ENCODE data around the gene FOXK1.

The FOXK1 gene

DNA sequence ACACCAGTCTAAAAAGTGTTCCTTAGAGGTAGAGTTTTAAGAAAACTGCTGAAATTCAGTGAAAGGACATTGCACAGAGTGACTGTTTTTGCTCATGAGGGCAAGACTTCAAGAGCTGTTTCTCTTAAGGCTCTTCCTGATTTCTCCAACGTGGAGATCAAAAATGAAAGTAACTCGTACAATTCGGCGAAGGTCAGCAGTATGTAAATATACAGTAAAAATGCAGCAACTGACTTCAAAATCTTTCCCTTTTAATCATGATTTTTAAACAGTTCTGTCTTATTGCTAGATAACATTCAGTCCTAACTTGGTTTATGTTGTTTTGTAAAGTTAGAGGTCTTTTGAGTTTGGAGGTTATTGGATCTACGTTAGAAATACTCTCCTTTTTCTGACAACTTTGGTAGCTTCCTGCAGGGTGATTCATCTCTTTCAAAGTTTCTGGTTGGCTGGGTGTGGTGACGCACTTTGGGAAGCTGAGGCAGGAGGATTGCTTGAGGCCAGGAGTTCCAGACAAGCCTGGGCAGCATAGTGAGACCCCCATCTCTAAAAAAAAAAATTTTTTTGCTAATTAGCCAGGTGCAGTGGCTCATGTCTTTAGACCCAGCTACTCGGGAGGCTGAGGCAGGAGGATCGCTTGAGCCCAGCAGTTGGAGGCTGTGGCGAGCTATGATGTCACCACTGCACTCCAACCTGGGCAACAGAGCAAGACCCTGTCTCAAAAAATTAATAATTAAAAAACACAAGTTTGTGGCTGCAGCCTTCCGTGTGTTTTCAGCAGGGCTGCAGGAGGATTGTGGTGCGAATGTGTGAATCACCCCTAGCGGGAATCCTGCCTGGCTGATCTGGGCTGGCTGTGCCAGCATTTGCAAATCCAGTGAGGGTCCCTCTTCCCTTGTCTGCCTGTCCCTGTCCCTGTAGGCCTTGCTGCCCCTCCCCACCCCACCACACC, 64.2 kb downstream of the FOXK1 start:
- DNase-seq: peak; percentile 23

DNA sequence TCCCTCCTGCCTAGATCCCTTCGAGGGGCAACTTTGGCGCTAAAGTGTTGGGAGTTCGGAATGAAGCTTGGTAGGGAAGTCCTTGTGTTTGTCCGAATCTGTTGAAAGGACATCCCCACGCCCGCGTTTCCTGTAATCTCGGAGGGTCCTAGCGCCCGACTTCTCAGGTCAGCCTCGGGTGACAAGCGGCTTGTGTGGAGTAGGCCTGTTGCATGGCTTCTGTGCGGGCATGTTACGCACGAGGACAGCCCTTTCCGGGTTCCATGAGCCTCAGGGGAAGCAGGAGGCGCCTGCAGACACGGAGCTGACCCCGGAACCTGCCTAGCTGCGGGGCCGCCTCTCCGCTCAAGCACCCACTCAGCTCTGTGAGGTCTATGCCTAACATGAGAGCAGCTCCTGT, 64.9 kb downstream of the FOXK1 start:
- no peak for DNase-seq

DNA sequence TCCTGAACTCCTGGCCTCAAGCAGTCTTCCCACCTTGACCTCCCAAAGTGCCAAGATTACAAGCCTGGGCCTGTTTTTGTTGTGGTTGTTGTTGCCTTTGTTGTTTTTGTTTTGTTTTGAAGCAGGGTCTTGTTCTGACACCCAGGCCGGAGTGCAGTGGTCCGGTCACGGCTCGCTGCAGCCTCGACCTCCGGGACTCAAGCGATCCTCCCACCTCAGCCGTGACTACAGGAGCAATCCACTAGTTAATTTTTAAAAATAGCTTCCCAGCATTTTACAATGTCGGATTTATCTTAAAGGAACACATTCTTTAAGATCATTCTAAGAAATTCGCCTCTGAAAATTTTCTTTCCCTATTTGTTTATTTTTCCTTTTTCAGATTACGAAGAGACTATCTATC, 65.7 kb downstream of the FOXK1 start:
- DNase-seq: no peak

DNA sequence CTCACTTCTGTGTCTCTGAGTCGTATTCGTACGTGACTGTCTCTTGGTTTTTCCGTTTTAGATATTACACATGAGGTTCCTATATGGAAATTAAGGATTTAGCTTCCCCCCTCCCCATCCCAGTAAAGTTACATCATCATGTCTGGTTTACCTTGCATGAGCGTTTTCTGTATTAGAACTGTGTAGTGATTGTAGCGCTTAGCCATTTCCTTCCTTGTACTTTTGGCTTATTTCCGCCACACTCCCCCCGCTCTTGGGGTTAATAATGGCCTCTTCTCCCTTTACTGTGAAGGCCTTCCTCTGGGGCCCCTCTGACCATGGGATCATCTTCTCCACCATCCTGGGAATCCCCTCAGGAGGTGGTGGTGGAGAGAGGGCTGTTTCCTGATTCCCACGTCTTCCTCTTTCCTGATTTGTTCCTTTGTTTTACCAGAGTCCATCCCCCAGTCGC, 66.2 kb downstream of the FOXK1 start:
- no peak for DNase-seq

DNA sequence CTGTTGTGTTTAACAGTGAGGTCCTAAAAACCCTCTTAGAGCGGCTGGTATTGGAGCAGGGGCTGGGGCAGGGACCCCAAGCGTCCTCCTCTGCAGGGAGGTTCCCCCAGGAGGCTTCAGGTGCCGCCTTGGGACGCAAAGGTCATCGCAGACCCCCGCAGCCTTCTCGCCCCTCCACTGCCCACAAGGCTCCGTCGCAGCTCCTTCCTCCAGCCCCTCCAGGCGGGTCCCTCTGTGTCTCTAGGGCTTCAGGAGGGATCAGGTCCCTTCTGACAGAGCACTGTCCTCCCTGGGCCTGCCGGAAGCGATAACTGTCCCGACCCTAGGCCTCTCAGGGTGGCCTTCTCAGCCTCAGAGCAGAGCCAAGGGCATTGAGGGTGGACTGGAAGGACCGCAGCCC, 67.3 kb downstream of the FOXK1 start:
- DNase-seq: no peak

DNA sequence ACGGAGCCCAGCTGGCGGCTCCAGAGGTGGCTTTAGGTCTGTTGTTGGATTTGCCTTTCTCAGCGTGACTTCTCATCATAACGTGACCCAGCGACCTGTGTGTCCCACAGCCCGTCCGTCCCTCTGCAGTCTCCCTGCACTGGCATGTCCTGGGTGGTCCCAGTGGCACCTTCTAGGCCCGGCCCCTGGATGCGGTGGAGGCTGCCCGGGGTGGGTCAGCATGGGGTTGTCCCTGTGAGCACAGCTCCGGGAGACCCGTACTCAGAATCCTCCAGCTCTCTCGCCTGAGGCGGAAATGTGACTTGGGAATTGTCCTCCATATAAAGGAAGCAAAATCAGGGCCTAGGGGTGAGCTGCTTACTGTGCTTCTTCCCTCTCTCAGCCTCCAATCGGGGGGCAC, 67.7 kb downstream of the FOXK1 start:
- DNase-seq: no peak

DNA sequence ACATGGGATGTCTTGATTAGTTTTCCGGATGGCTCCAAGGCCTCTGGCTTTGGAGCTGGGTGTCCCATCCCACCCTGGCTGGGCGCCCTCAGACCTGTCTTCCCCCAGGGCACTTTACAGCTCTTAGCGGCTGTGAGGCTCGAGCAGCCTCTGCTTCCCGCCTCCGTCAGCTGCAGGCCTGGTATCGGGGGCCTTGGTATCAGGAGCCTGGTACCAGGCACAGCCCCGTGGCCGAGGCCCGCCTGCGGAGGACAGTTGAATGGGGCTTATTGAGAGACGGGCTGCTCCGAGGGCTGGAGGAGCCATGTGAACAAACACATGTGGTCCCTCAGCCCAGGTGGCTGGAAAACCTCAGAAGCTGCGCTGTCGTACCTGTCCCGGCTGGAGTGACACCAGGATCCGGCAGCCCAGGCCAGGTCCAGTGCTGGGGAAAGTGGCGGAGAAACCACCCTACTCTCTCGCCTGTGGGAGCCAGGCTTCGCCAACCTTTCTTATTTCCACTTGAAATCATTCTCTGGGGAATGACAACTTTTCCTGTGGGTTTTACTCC, 69.4 kb downstream of the FOXK1 start:
- no peak for DNase-seq

DNA sequence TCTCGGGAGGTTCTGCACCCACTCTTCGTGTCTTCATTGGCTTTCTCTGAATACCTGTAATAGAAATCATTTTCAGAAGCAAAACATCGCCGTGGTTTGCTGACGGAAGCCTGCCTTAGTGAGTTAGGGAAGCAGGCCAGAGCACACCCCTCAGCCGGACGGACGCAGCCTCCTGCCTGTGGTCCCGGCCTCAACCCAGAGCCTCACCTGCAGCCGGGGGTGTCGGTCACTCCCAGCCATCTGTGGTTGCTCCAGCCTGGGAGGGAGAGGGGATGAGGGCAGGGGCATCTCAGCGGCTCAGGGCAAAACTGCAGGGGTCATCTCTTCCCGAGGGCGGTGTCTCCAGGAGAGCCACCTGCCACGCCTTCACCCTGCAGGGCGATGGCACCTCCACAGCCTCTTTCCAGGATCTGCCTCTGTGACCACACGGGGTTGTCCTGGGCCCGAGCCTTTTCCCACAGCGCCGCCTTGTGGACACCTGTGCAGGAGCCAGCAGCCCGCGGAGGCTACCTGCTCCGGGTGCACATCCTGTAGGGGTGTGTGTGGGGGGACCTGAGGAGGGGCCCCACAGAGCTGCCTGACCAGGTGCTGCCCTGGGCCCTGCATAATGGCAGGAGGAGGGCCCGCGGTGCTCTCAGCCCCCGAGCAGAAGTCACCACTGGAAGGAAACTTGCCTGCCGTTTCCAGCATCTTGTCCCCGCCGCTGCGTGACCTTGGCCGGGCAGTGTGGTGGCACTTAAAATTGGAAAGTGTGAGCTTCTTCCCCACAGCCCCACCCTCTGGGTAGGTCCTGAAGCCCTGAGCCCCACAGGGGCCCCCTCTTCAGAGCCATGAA, 71.7 kb downstream of the FOXK1 start:
- peak; percentile 81 for DNase-seq

DNA sequence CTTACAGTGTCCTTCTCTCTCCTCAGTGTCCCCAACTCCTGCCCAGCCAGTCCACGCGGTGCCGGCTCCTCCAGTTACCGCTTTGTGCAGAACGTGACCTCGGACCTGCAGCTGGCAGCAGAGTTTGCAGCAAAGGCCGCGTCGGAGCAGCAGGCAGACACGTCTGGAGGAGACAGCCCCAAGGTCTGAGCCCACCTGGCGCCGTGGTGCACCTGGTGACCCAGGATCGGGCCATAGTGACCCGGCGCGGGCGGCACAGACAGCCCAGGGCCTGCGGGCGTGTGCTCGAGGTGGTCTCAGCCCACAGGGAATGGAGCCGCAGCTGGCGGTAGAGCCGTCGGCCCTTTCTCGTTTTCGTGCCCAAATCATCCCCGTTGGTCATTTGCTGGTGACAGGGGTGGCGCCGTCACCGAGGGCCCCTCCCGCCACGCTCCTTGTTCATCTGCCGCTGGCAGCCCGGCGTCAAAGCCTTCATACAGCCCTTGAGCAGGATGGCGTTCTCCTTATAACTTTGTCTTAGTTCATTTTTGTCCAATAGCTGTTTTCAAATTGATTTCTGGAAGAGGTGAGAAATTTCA, 72.4 kb downstream of the FOXK1 start:
- DNase-seq: no peak

DNA sequence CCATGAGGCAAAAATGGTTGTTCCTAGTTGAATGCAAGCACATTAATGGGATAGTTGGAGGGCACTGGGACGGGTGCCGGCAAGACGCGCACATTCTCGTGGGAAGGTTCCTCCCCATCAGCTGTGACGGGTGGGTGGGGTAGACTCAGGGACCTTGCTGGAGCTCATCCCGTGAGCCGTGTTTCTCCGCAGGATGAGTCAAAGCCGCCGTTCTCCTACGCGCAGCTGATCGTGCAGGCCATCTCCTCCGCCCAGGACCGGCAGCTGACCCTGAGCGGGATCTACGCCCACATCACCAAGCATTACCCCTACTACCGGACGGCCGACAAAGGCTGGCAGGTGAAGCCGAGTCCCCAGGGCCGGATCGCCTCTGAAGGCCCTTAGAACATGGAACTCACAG, 73.0 kb downstream of the FOXK1 start:
- DNase-seq: no peak

DNA sequence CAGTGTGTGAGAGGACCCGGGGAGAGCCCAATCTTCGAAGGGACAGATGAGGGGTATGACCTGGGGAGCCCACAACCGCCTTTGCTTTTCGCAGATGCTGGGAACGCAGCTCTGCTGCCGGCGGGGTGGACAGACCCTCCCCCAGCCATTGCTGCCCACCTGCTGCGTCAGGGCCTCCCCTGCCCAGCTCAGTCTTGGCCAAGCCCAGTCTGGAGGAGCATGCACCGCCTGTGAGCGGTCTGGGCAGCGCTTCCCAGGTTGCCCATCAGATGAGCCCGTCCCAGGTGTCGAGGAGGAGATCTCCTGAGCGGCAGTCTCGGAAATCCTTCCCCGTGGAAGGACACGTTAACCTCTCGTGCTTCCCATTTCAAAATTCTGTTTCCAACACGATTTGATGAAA, 76.0 kb downstream of the FOXK1 start:
- DNase-seq: no peak

DNA sequence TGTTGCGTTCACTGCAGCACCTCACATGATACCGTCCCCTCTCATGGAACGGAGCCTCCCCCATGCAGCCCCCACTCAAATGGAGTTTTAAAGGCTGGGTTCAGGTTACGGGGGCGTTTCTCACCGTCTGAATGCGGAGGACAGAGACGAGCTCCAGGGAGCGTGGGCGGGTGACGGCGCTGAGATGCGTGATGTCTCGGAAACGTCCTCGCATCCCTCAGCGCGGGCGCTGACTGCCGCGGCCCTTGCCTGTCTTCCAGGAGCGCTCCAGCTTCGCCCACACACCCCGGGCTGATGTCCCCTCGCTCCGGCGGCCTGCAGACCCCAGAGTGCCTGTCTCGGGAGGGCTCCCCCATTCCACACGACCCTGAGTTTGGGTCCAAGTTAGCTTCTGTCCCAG, 76.7 kb downstream of the FOXK1 start:
- DNase-seq: no peak

DNA sequence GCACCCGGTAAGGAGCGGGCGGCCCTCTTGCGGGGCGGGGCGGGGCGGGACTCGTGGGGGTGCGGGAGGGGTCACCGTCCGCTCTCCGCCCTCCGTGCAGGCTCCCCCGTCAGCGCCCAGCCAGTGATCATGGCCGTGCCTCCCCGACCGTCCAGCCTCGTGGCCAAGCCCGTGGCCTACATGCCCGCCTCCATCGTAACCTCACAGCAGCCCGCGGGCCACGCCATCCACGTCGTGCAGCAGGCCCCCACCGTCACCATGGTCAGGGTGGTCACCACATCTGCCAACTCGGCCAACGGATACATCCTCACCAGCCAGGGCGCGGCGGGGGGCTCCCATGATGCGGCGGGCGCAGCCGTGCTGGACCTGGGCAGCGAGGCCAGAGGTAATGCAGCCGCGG, 77.1 kb downstream of the FOXK1 start:
- no peak for DNase-seq

DNA sequence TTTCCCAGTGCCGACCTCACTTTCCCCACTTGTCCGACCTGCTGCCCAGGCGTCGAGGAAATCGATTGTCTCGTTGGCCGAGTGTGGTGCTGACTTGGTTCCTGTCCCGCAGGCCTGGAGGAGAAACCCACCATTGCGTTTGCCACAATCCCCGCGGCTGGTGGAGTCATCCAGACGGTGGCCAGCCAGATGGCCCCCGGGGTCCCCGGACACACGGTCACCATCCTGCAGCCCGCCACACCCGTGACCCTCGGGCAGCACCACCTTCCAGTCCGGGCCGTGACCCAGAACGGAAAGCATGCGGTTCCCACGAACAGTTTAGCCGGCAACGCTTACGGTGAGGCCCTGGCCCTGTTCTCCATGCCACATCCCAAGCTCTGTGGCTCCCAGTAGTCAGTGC, 78.9 kb downstream of the FOXK1 start:
- DNase-seq: no peak

DNA sequence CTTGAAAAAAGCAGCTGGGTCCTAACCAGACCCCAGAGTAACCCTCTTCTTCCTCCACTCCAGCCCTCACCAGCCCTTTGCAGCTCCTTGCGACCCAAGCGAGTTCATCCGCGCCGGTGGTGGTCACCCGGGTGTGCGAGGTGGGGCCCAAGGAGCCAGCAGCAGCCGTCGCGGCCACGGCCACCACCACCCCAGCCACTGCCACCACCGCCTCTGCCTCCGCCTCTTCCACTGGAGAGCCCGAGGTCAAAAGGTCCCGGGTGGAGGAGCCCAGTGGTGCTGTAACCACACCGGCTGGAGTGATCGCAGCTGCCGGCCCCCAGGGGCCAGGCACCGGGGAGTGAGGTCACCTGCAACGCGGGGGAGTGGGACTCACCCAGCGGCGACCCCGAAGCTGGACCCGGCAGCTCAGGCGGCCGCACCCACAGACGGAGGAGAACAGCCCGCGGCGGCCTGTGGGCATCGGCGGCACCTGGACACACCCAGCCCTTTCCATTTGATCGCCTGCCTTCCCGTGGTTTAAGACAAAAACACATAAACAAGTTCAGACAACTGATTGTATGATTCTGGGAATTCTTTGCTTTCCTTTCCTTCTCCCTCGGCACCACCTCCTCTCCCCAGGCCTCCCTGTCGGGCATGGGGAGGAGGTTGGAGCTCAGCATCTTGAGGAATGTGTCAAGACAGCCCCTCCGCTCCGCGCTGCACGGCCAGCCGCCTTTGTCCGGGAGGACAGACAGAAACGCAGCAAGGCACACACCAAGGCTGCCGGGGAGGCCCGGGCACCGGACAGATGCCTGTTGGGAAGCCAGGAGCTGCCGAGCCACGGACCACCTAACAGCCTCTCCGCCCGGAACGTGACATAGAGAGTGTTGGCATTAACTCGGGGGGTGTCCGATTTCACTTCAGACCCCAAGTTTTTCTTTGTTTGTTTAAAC, 80.3 kb downstream of the FOXK1 start:
- no peak for DNase-seq

DNA sequence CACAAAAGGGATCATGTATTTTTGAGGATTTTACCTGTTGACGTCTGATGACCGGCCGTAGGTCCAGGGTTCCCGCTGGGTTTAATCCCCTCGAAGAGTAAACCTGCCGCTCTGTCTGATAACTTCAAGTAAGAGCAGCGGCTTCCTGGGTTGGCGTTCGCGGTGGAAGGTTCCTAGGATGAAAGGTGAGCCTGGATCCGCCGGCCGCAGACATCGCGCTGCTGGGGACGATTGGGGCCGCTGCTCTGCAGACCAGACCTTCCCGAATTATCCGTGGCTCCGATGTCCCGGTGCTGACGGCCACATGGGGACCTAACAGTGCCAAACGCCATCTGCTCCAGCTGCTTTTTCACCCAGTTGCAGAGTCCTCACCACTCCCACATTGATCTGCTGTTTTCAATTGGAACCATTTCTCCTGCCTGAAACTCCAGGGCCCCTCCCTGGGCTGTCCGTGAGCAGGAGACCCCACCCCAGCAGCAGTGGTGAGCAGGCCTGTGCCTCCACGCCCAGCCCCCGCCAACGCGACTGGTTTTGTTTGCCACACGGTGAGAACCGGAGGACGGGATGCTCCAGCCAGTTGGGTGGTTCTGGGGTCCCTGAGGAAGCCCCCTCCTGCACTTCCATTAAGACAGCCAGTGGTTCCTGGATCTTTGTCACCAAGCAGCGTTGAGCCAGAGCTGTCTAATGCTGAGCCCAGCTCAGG, 81.1 kb downstream of the FOXK1 start:
- no peak for DNase-seq

DNA sequence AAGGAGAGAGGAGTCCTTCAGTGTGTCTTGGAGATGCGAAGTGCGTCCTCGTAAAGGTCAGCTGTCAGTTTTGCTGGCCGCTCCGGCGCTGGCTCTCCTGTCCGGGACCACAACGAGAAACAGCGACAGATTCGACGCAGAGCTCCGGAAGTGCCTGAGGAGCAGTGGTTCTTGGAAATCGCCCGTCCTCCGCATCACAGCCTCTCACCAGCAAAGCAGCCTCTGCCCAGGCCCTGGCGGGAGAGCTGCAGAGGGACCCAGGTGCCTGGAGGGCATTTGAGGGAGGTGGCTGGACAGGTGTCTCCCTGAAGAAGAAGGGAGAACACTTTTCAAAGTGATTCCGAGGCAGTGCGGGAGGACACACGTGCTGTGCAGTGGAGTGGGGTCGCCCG, 81.7 kb downstream of the FOXK1 start:
- DNase-seq: no peak

DNA sequence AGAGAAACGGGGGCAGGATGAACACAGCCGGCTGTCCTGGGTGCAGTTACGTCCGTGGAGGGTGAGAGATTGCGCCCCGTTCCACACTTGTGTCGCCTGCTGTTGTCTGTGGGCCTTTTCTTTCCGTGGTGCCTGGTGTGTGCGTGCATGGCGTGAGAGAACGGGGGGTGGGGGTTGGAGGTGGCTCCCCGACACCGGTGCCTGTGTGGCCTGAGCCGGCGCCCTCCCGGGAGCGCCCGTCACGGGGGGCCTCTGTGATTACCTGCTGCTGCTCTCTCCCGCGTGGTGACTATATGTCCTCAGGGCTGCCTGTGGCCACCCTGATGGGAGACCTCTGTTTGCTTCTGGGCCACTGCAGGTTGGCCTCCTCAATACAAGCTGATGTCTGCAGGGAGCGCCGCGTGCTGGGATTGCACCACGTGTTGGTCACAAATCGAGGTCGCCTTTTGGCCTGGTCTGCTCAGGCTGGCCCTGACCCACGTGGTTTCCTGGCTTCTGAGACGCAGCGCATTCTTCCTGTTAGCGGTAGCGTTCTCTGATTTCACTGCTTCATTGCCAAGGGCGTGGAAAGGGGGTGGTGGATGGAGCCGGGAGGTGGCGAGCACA, 82.4 kb downstream of the FOXK1 start:
- no peak for DNase-seq

DNA sequence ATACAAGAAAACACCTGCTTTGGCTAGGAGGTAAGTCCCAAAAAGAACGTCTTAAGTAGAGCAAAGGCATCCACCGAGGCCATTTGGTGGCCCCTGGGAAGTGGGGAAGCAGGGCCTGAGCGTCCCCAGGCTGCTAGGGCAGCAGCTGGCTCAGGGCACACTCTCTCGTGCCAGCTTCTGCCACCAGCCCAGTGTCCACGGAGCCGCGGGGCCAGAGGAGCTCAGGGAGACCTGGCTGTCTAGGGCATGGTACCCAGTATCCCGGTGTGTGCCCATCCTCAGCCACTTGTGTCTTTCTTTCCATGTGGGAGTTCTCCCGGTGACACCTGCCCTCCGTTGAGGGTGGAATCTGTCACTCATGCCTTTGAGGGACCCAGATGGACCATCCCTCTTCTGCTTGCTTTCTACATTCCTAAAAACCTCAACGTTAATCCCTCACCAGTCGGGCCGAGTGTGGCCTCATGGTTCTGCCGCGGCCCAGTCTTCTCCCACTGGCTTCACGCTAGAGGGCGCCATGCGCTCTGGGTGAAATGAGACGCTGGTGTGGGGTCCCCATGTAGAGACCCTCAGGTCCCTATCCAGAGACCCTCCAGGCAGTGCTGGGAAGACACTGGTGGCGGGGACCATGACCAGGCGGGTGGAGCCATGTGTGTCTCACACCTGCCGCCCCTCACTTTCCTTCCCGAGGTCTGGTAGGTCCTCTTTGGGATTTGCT, 83.8 kb downstream of the FOXK1 start:
- no peak for DNase-seq

Data from activated naive CD4-positive, alpha-beta T cell treated with Interleukin-2 at 50 U/mL for 16 hours (primary cell).